ENCODE measurements around the gene SRMS.

DNA sequence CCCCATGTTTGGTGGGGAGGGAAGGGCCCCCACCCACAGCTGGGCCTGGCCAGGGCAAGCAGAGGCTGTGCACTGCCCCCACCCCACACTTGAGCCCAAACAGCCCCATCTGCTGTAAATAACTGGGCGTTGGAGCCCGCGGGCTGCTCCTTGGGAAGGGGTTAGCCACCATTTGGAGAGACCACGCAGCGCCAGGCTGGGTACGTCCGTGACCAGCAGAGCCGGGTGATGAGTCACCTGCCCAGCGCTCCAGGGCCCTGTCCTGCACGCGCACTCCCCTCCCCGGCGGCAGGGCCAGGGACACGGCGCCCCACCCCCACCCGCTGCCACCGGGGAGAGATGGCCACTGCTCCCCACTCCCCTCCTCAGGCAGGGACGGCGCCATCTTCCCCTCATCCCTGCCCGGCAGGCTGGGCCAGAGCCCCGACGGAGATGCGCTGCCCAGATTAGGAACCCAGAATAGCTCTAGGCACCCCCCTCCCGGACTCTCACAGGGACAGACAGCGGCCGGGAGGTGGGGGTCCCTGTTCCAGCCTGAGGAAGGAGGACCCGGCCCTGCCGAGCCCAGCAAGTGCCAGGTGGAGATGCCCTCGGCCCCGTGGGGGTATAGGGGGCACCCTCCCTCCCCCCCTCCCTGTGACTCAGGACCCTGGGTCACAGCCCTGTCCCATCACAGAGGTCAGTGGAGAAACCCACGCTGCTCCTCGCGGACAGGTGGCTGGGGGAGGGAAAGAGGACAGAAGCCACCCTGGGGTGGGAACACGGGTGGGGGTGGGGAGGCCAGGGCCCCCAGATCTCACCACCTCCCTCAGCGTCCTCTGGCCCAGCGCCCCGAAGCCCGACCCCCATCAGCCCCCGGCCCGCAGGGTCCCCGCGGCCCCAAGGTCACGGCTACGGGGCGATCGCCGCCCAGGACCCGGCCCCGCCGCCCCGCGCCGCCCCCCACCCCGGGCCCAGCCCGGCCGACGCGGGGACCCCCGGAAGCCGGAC lies 49.3 kb downstream of the SRMS start:
- no peak for TF ChIP-seq CTCF (optimal IDR thresholded peaks at IDR 0.05 in 1 of 3, IDR thresholded peaks at IDR 0.05 in 1 of 3, conservative IDR thresholded peaks at IDR 0.05 in 1 of 3; ENCODE audit: extremely low read depth in 1 of 3, insufficient read depth in 2 of 3, low read length in 3 of 3)
- TF ChIP-seq EZH2 (IDR thresholded peaks at IDR 0.05; ENCODE audit: low read length) = peak; percentile 45
